ENCODE data around the gene TMEM108.

The TMEM108 gene

DNA sequence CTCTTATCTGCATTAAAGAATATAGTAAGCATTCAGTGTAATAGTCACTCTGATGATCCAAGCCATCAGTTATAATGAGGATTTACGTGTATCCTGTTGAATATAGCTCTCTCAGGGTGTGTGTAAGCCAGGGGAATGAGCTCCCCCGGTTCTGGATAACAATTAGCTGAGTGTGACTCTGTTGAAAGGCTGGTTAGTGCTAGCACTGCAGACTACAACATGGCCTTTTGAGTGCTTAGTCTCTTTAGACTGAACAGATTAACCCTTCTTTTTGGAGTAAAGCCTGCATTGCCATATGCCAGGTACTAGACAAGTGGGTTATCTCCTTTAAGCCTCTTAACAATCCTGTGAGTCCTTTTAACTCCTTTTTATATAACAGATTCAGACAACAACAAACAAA is 119.5 kb downstream of the TMEM108 start:
- Histone ChIP-seq H3K79me2 (ENCODE audit: insufficient read depth, low read length) (no peaks in the 10 kb centered on the region), H3K27ac (ENCODE audit: low read depth, low read length, poor library complexity, severe bottlenecking) (no peak overlapping the region), H3K27me3 (ENCODE audit: insufficient read depth, low read length) (no peaks in the 10 kb centered on the region), H3K9me3 (ENCODE audit: low read length) (no peaks in the 10 kb centered on the region), H3K9ac (ENCODE audit: low read length) (no peak overlapping the region), H3K9me2 (ENCODE audit: low read depth, low read length) (no peaks in the 10 kb centered on the region), H3K4me3 (ENCODE audit: low read depth, low read length, poor library complexity, severe bottlenecking) (no peak overlapping the region), H3F3A (ENCODE audit: insufficient read depth, low read length) (no peaks in the 10 kb centered on the region), H2AFZ (ENCODE audit: low read length) (no peak overlapping the region), H4K20me1 (ENCODE audit: insufficient read depth, low read length) (no peaks in the 10 kb centered on the region), H3K36me3 (ENCODE audit: insufficient read depth, low read length) (no peaks in the 10 kb centered on the region), H3K4me2 (ENCODE audit: low read length) (no peak overlapping the region), H3K4me1 (ENCODE audit: insufficient read depth, low read length, severe bottlenecking) (no peaks in the 10 kb centered on the region)
- no peak for TF ChIP-seq EZH2 (IDR thresholded peaks at IDR 0.05; ENCODE audit: borderline replicate concordance, low read length)
- no peak for TF ChIP-seq CTCF (IDR thresholded peaks at IDR 0.05; ENCODE audit: low read length)

GRCh38 chr3:133158686-133159085 is 120.5 kb downstream of the TMEM108 start:
- Histone ChIP-seq H3K27me3 (ENCODE audit: insufficient read depth, low read length) (no peaks in the 10 kb centered on the region), H4K20me1 (ENCODE audit: insufficient read depth, low read length) (no peaks in the 10 kb centered on the region), H3K4me2 (ENCODE audit: low read length) (no peak overlapping the region), H3K9me3 (ENCODE audit: low read length) (no peaks in the 10 kb centered on the region), H3K79me2 (ENCODE audit: insufficient read depth, low read length) (no peaks in the 10 kb centered on the region), H3K9me2 (ENCODE audit: low read depth, low read length) (no peaks in the 10 kb centered on the region), H3F3A (ENCODE audit: insufficient read depth, low read length) (no peaks in the 10 kb centered on the region), H2AFZ (ENCODE audit: low read length) (no peak overlapping the region), H3K4me1 (ENCODE audit: insufficient read depth, low read length, severe bottlenecking) (no peaks in the 10 kb centered on the region), H3K36me3 (ENCODE audit: insufficient read depth, low read length) (no peaks in the 10 kb centered on the region), H3K27ac (ENCODE audit: low read depth, low read length, poor library complexity, severe bottlenecking) (no peak overlapping the region), H3K4me3 (ENCODE audit: low read depth, low read length, poor library complexity, severe bottlenecking) (no peak overlapping the region), H3K9ac (ENCODE audit: low read length) (no peak overlapping the region)
- TF ChIP-seq CTCF (IDR thresholded peaks at IDR 0.05; ENCODE audit: low read length) = no peak
- no peak for TF ChIP-seq EZH2 (IDR thresholded peaks at IDR 0.05; ENCODE audit: borderline replicate concordance, low read length)

- TF ChIP-seq CTCF (IDR thresholded peaks at IDR 0.05; ENCODE audit: low read length) (no peak), EZH2 (IDR thresholded peaks at IDR 0.05; ENCODE audit: borderline replicate concordance, low read length) (no peak)
- no peaks in the 10 kb centered on the region for H4K20me1 ChIP-seq (ENCODE audit: insufficient read depth, low read length)
- no peak overlapping the region for H3K4me3 ChIP-seq (ENCODE audit: low read depth, low read length, poor library complexity, severe bottlenecking)
- no peaks in the 10 kb centered on the region for H3K27me3 ChIP-seq (ENCODE audit: insufficient read depth, low read length)
- no peaks in the 10 kb centered on the region for H3K79me2 ChIP-seq (ENCODE audit: insufficient read depth, low read length)
- no peak overlapping the region for H2AFZ ChIP-seq (ENCODE audit: low read length)
- H3K9me3 ChIP-seq (ENCODE audit: low read length) = no peaks in the 10 kb centered on the region
- no peak overlapping the region for H3K9ac ChIP-seq (ENCODE audit: low read length)
- no peak overlapping the region for H3K27ac ChIP-seq (ENCODE audit: low read depth, low read length, poor library complexity, severe bottlenecking)
- H3K4me2 ChIP-seq (ENCODE audit: low read length) = no peak overlapping the region
- no peaks in the 10 kb centered on the region for H3F3A ChIP-seq (ENCODE audit: insufficient read depth, low read length)
- no peaks in the 10 kb centered on the region for H3K9me2 ChIP-seq (ENCODE audit: low read depth, low read length)
- no peaks in the 10 kb centered on the region for H3K4me1 ChIP-seq (ENCODE audit: insufficient read depth, low read length, severe bottlenecking)
- no peaks in the 10 kb centered on the region for H3K36me3 ChIP-seq (ENCODE audit: insufficient read depth, low read length)
Measured at GRCh38 chr3:133159498-133160475, 121.6 kb downstream of the TMEM108 start.

Measured in OCI-LY1 (cell line).